ENCODE results near the gene TNRC6A.
"Not testable (repeated sequence)": the region's sequence is repeated elsewhere in the genome, so short reads cannot be mapped to it uniquely, and the experiment has no call there.

The TNRC6A gene

DNA sequence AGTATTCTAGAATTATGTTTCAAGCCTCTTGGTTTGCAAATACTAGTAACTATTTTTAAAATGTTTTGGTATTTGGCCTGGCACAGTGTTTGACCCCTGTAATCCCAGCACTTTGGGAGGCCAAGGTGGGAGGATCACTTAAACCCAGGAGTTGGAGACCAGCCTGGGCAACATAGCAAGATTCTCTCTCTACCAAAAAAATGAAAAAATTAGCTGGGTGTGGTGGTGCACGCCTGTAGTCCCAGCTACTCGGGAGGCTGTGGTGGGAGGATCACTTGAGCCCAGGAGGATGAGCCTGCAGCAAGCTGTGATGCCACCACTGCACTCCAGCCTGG is 115.5 kb downstream of the TNRC6A start:
- not testable (repeated sequence) for H2BK15ac ChIP-seq (ENCODE audit: low read length); H4K8ac ChIP-seq (ENCODE audit: low read depth, low read length); H3K36me3 ChIP-seq (replicated peaks in 1 of 2; ENCODE audit: control insufficient read depth in 2 of 2, insufficient read depth in 2 of 2, low read length in 2 of 2); H3K4ac ChIP-seq (ENCODE audit: low read length); H3K4me3 ChIP-seq (ENCODE audit: low read length in 2 of 2); H3K27ac ChIP-seq (replicated peaks; ENCODE audit: low read length); H3K18ac ChIP-seq (ENCODE audit: low read length); H4K91ac ChIP-seq (ENCODE audit: low read depth, low read length, poor library complexity); H2AK5ac ChIP-seq (ENCODE audit: low read depth, low read length); H3K79me1 ChIP-seq (ENCODE audit: low read depth, low read length); H3K23ac ChIP-seq (ENCODE audit: low read depth, low read length, poor library complexity); H3K27me3 ChIP-seq (ENCODE audit: control insufficient read depth in 3 of 3, insufficient read depth in 3 of 3, low read depth in 1 of 3, low read length in 3 of 3); H2BK5ac ChIP-seq (ENCODE audit: low read length); H3K4me1 ChIP-seq (ENCODE audit: control insufficient read depth in 2 of 2, insufficient read depth in 1 of 2, low read depth in 1 of 2, low read length in 2 of 2); H2AFZ ChIP-seq (ENCODE audit: low read length); H2BK12ac ChIP-seq (ENCODE audit: low read length); H3K9ac ChIP-seq (ENCODE audit: low read depth, low read length, poor library complexity); DNase-seq (ENCODE audit: low spot score); H3K14ac ChIP-seq (ENCODE audit: low read length); H3K9me3 ChIP-seq (replicated peaks in 1 of 2; ENCODE audit: control insufficient read depth in 2 of 2, insufficient read depth in 1 of 2, low read depth in 1 of 2, low read length in 2 of 2); H2BK120ac ChIP-seq (ENCODE audit: low read depth, low read length); H3K4me2 ChIP-seq (ENCODE audit: insufficient read depth, low read length, poor library complexity, severe bottlenecking)
- WGBS, 2 donors (ENCODE audit: extremely low coverage in 2 of 2, insufficient read length in 2 of 2, insufficient replicate concordance in 1 of 2) = no CpG with 5 or more reads among the region's 2 CpGs

- no CpG with 5 or more reads among the region's 21 CpGs for WGBS, 2 donors (ENCODE audit: extremely low coverage in 2 of 2, insufficient read length in 2 of 2, insufficient replicate concordance in 1 of 2)
- Histone ChIP-seq H2BK12ac (ENCODE audit: low read length) (no peak within 1 kb of the TSS), H2AK5ac (ENCODE audit: low read depth, low read length) (no peak within 1 kb of the TSS), H3K27me3 (ENCODE audit: control insufficient read depth in 3 of 3, insufficient read depth in 3 of 3, low read depth in 1 of 3, low read length in 3 of 3) (no peaks in the 10 kb centered on the region), H3K14ac (ENCODE audit: low read length) (peak within 1 kb of the TSS; percentile 82), H2BK120ac (ENCODE audit: low read depth, low read length) (no peak within 1 kb of the TSS), H3K4me3 (ENCODE audit: low read length in 2 of 2) (peak within 1 kb of the TSS in 1 of 2 donors; percentile 41), H3K36me3 (replicated peaks in 1 of 2; ENCODE audit: control insufficient read depth in 2 of 2, insufficient read depth in 2 of 2, low read length in 2 of 2) (no peaks in the 10 kb centered on the region), H3K18ac (ENCODE audit: low read length) (peak within 1 kb of the TSS; percentile 12), H2BK5ac (ENCODE audit: low read length) (no peak within 1 kb of the TSS), H3K79me1 (ENCODE audit: low read depth, low read length) (no peaks in the 10 kb centered on the region), H2AFZ (ENCODE audit: low read length) (no peak within 1 kb of the TSS), H4K8ac (ENCODE audit: low read depth, low read length) (no peak within 1 kb of the TSS), H3K9me3 (replicated peaks in 1 of 2; ENCODE audit: control insufficient read depth in 2 of 2, insufficient read depth in 1 of 2, low read depth in 1 of 2, low read length in 2 of 2) (no peaks in the 10 kb centered on the region), H3K27ac (replicated peaks; ENCODE audit: low read length) (no peak within 1 kb of the TSS), H3K23ac (ENCODE audit: low read depth, low read length, poor library complexity) (no peak within 1 kb of the TSS), H2BK15ac (ENCODE audit: low read length) (no peak within 1 kb of the TSS), H3K9ac (ENCODE audit: low read depth, low read length, poor library complexity) (no peak within 1 kb of the TSS), H3K4me2 (ENCODE audit: insufficient read depth, low read length, poor library complexity, severe bottlenecking) (no peak within 1 kb of the TSS), H3K4ac (ENCODE audit: low read length) (no peak within 1 kb of the TSS), H3K4me1 (ENCODE audit: control insufficient read depth in 2 of 2, insufficient read depth in 1 of 2, low read depth in 1 of 2, low read length in 2 of 2) (no peaks in the 10 kb centered on the region), H4K91ac (ENCODE audit: low read depth, low read length, poor library complexity) (peak within 1 kb of the TSS; percentile 5)
- no peak for DNase-seq (ENCODE audit: low spot score)
Measured at GRCh38 chr16:24845726-24846547, 116.5 kb downstream of the TNRC6A start, which contains the start of gene SLC5A11. Gene SLC5A11 (plus strand): TSS chr16:24845963. CDS start chr16:24858644, 12,681 bp downstream.

GRCh38 chr16:24846548-24847357 is 117.3 kb downstream of the TNRC6A start:
- no peak overlapping the region for H2AK5ac ChIP-seq (ENCODE audit: low read depth, low read length)
- no peak overlapping the region for H3K9ac ChIP-seq (ENCODE audit: low read depth, low read length, poor library complexity)
- H2BK15ac ChIP-seq (ENCODE audit: low read length) = no peak overlapping the region
- no peak overlapping the region for H3K23ac ChIP-seq (ENCODE audit: low read depth, low read length, poor library complexity)
- peak overlapping the region; percentile 82 for H3K14ac ChIP-seq (ENCODE audit: low read length)
- H3K4me2 ChIP-seq (ENCODE audit: insufficient read depth, low read length, poor library complexity, severe bottlenecking) = no peak overlapping the region
- no peaks in the 10 kb centered on the region for H3K4me1 ChIP-seq (ENCODE audit: control insufficient read depth in 2 of 2, insufficient read depth in 1 of 2, low read depth in 1 of 2, low read length in 2 of 2)
- H2BK120ac ChIP-seq (ENCODE audit: low read depth, low read length) = no peak overlapping the region
- no peak overlapping the region for H4K8ac ChIP-seq (ENCODE audit: low read depth, low read length)
- H2AFZ ChIP-seq (ENCODE audit: low read length) = no peak overlapping the region
- peak overlapping the region in 1 of 2 donors; percentile 41 for H3K4me3 ChIP-seq (ENCODE audit: low read length in 2 of 2)
- no peak overlapping the region for H3K27ac ChIP-seq (replicated peaks; ENCODE audit: low read length)
- no peak overlapping the region for H3K4ac ChIP-seq (ENCODE audit: low read length)
- H3K79me1 ChIP-seq (ENCODE audit: low read depth, low read length) = no peaks in the 10 kb centered on the region
- no peaks in the 10 kb centered on the region for H3K9me3 ChIP-seq (replicated peaks in 1 of 2; ENCODE audit: control insufficient read depth in 2 of 2, insufficient read depth in 1 of 2, low read depth in 1 of 2, low read length in 2 of 2)
- H3K27me3 ChIP-seq (ENCODE audit: control insufficient read depth in 3 of 3, insufficient read depth in 3 of 3, low read depth in 1 of 3, low read length in 3 of 3) = peaks cover 0 to 2% (median 0%) of the 10 kb centered on the region in 3 experiments
- no peaks in the 10 kb centered on the region for H3K36me3 ChIP-seq (replicated peaks in 1 of 2; ENCODE audit: control insufficient read depth in 2 of 2, insufficient read depth in 2 of 2, low read length in 2 of 2)
- no peak overlapping the region for H2BK12ac ChIP-seq (ENCODE audit: low read length)
- H4K91ac ChIP-seq (ENCODE audit: low read depth, low read length, poor library complexity) = no peak overlapping the region
- no peak overlapping the region for H3K18ac ChIP-seq (ENCODE audit: low read length)
- no CpG with 5 or more reads among the region's 8 CpGs for WGBS, 2 donors (ENCODE audit: extremely low coverage in 2 of 2, insufficient read length in 2 of 2, insufficient replicate concordance in 1 of 2)
- no peak for DNase-seq (ENCODE audit: low spot score)
- H2BK5ac ChIP-seq (ENCODE audit: low read length) = no peak overlapping the region

DNA sequence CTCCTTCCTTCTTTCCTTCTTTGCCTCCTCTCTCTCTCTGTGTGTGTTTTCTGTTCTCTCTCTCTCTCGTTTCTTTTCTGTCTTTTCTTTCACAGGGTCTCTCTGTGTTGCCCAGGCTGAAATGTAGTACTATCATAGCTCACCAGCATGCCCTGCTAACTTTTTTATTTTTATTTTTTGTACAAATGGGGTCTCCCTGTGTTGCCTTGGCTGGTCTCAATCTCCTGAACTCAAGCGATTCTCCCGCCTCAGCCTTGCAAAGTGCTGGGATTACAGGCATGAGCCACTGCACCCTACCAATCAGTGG is 117.9 kb downstream of the TNRC6A start:
- H3K27ac ChIP-seq (replicated peaks; ENCODE audit: low read length) = no peak overlapping the region
- no peak overlapping the region for H3K9ac ChIP-seq (ENCODE audit: low read depth, low read length, poor library complexity)
- H4K91ac ChIP-seq (ENCODE audit: low read depth, low read length, poor library complexity) = no peak overlapping the region
- H2BK5ac ChIP-seq (ENCODE audit: low read length) = no peak overlapping the region
- no peak overlapping the region for H2BK120ac ChIP-seq (ENCODE audit: low read depth, low read length)
- H3K18ac ChIP-seq (ENCODE audit: low read length) = no peak overlapping the region
- no peaks in the 10 kb centered on the region for H3K36me3 ChIP-seq (replicated peaks in 1 of 2; ENCODE audit: control insufficient read depth in 2 of 2, insufficient read depth in 2 of 2, low read length in 2 of 2)
- H3K4me1 ChIP-seq (ENCODE audit: control insufficient read depth in 2 of 2, insufficient read depth in 1 of 2, low read depth in 1 of 2, low read length in 2 of 2) = peaks cover 0 to 3% of the 10 kb centered on the region in 2 donors
- H3K4ac ChIP-seq (ENCODE audit: low read length) = no peak overlapping the region
- H2BK15ac ChIP-seq (ENCODE audit: low read length) = no peak overlapping the region
- no peak overlapping the region for H4K8ac ChIP-seq (ENCODE audit: low read depth, low read length)
- no CpG with 5 or more reads among the region's 3 CpGs for whole genome bisulfite sequencing, 2 donors (ENCODE audit: extremely low coverage in 2 of 2, insufficient read length in 2 of 2, insufficient replicate concordance in 1 of 2)
- no peak overlapping the region for H3K4me3 ChIP-seq (ENCODE audit: low read length in 2 of 2)
- H2AFZ ChIP-seq (ENCODE audit: low read length) = no peak overlapping the region
- H3K23ac ChIP-seq (ENCODE audit: low read depth, low read length, poor library complexity) = no peak overlapping the region
- no peak overlapping the region for H3K14ac ChIP-seq (ENCODE audit: low read length)
- H3K27me3 ChIP-seq (ENCODE audit: control insufficient read depth in 3 of 3, insufficient read depth in 3 of 3, low read depth in 1 of 3, low read length in 3 of 3) = peaks cover 0 to 5% (median 0%) of the 10 kb centered on the region in 3 experiments
- no peaks in the 10 kb centered on the region for H3K9me3 ChIP-seq (replicated peaks in 1 of 2; ENCODE audit: control insufficient read depth in 2 of 2, insufficient read depth in 1 of 2, low read depth in 1 of 2, low read length in 2 of 2)
- DNase-seq (ENCODE audit: low spot score) = no peak
- H3K79me1 ChIP-seq (ENCODE audit: low read depth, low read length) = no peaks in the 10 kb centered on the region
- no peak overlapping the region for H2BK12ac ChIP-seq (ENCODE audit: low read length)
- no peak overlapping the region for H2AK5ac ChIP-seq (ENCODE audit: low read depth, low read length)
- H3K4me2 ChIP-seq (ENCODE audit: insufficient read depth, low read length, poor library complexity, severe bottlenecking) = no peak overlapping the region

Data from neuronal stem cell (in vitro differentiated cells).